Mononuclear cell (primary cell): ENCODE data around the gene KCNK5. TPM values are rescaled to one million over a fixed set of nuclear protein-coding genes. Genes with fewer than 3 reads are reported as not detected.

Experiments used
- H3K27me3 ChIP-seq: 2 replicates; pipeline ENCODE4 v1.6.0; 2011; ENCODE audit warnings: low read length, control low read depth; ENCODE audit not compliant: insufficient read depth
- H3K4me1 ChIP-seq: 2 replicates; pipeline ENCODE4 v1.5.1; 2011; ENCODE audit warnings: mild to moderate bottlenecking, low read length, control low read depth; ENCODE audit not compliant: insufficient read depth
- H3K4me3 ChIP-seq: 2 replicates; pipeline ENCODE4 v1.5.1; 2011; ENCODE audit warnings: mild to moderate bottlenecking, low read length, moderate library complexity
- H3K9me3 ChIP-seq: 2 replicates; pipeline ENCODE4 v1.5.1; 2011; ENCODE audit warnings: low read depth, mild to moderate bottlenecking, control low read depth, low read length
- total RNA-seq: library from RNA; depleted of rRNA; stranded (reverse); fragments of >200 nt; gene quantifications from one replicate; pipeline ENCODE4 v1.2.3, GENCODE V29; 2012

The KCNK5 gene
- total RNA-seq, 1 donor, result 0.31 TPM

DNA sequence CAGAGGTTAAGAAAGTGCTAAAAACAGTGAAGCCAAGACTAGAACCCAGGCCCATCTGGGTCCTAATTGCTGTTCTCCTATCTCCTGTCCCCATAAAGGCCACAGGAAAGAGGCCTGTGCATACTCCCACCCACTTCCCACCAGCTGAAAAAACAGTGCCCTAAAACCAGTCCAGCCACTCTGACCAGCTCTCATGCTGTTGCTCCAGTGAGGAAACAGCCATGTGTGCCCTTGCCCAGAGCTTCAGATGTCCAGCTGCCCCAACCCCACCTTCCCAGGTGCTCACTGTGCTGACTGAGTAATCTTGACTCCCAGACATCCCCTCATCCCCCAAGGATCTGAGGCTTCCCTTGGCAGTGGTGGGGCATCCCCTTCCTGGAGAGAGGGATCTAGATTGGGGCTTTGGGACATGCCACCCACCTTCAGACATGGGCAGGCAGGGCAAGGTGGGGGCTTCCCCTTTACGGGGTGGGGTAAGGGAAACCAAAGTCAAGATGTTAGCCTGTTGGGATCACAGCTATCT is 28.7 kb downstream of the KCNK5 start:
- no peaks in the 10 kb centered on the region for H3K9me3 ChIP-seq
- no peak overlapping the region for H3K4me3 ChIP-seq
- peaks cover 17% of the 10 kb centered on the region for H3K4me1 ChIP-seq
- H3K27me3 ChIP-seq, result no peaks in the 10 kb centered on the region

- Histone ChIP-seq H3K4me3 (no peak overlapping the region), H3K4me1 (peaks cover 17% of the 10 kb centered on the region), H3K9me3 (no peaks in the 10 kb centered on the region), H3K27me3 (no peaks in the 10 kb centered on the region)
These were observed 29.3 kb downstream of the KCNK5 start for GRCh38 chr6:39199976-39200375.

- Histone ChIP-seq H3K9me3 (no peaks in the 10 kb centered on the region), H3K4me1 (peaks cover 17% of the 10 kb centered on the region), H3K4me3 (no peak overlapping the region), H3K27me3 (no peaks in the 10 kb centered on the region)
These were observed 29.9 kb downstream of the KCNK5 start for GRCh38 chr6:39199231-39199940.

DNA sequence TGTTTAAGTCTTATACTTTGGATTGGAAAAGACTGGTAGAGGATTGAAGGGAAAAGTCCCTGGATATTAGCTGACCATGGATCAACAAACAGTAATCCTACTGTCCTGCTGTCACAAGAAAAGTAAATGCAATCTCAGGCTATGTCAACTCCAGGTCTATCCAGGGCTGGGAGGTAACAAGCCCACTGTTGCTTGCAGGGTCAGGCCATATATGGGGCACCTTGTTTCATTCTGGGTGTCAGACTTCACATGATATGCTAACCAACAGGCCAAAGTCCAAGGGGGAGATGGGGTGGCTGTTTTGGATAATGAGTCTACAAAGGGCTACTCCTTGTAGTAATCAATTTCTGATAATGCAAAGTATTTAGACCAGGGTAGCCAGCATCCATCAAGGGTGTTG is 30.7 kb downstream of the KCNK5 start:
- H3K27me3 ChIP-seq, result no peaks in the 10 kb centered on the region
- no peaks in the 10 kb centered on the region for H3K9me3 ChIP-seq
- H3K4me1 ChIP-seq, result peaks cover 17% of the 10 kb centered on the region
- no peak overlapping the region for H3K4me3 ChIP-seq

DNA sequence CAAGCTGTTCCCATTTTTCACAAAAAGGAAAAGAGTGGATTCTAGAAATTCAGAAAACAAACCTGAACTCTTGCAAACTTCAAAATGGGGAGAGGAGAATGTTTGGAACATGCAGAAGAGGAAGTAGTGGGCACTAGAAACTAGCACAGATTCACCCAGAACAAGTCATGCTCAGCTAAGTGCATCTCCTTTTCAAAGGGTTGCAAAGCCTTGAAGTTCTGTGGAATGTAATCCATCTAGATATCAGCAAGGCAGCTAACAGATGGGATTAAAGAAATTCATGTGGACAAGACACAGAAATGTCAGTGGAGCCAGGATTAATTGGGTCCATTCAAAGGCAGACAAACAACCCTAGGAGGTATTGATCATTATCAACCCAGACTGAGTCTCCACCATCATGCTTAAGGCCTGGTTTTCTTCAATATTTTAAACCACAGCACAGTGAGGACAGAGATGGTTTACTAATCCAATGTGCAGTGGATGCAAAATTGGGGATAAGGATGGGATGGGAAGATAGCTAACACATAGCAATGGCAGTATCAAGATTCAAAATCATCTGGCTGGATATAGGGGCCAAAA is 31.3 kb downstream of the KCNK5 start:
- Histone ChIP-seq H3K9me3 (no peaks in the 10 kb centered on the region), H3K4me3 (no peak overlapping the region), H3K4me1 (peaks cover 17% of the 10 kb centered on the region), H3K27me3 (no peaks in the 10 kb centered on the region)

GRCh38 chr6:39197521-39197920 is 31.8 kb downstream of the KCNK5 start:
- Histone ChIP-seq H3K4me3 (no peak overlapping the region), H3K9me3 (no peaks in the 10 kb centered on the region), H3K4me1 (peaks cover 17% of the 10 kb centered on the region), H3K27me3 (no peaks in the 10 kb centered on the region)

DNA sequence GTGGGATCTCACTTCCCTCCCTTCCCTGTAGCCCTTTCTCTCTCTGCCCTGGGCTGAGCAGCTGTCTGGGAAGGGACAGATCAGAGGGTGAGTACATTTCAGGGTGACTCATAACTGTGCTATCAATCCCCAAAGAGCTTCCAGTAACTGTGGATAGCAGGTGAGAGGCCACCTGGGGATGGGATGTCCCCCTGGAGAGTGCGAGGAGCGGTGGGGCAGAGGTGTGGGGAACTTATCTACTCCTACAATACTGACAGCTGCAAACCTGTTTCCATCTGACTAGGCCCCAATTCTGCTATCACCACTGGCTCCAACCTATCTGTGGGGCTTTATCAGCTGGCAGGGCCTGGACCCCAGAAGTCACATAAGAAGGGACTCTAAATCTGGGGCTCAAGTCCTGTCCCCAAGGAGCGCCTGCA is 32.6 kb downstream of the KCNK5 start:
- Histone ChIP-seq H3K4me1 (peaks cover 17% of the 10 kb centered on the region), H3K9me3 (no peaks in the 10 kb centered on the region), H3K4me3 (no peak overlapping the region), H3K27me3 (no peaks in the 10 kb centered on the region)

DNA sequence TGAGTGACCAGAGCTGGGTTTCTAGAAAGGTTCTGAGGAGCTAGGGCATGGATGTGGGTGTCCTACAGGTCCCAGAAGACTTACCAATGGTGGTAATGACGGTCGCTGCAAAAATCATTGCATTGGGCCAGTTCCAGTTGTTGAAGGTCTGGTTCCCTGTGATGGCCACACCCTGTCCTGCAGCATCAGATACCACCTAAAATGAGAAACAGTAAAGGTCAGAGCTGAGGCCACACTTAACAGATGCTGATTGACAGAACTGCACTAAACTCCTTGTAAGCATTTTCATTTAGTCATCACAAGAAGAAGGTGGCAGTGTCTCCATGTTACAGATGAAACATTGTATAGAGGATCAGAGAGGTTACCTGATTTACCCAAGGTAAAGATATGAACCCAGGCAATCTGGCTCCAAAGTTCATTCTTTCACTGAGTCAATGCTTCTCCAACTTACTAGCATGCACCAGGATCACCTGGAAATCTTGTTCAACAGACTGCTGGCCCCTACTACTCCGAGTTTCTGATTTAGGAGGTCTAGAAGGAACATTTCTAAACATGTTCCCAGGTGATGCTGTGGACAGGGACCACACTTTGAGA is 33.4 kb downstream of the KCNK5 start:
- no peak overlapping the region for H3K4me3 ChIP-seq
- H3K4me1 ChIP-seq, result peaks cover 17% of the 10 kb centered on the region
- H3K9me3 ChIP-seq, result no peaks in the 10 kb centered on the region
- no peaks in the 10 kb centered on the region for H3K27me3 ChIP-seq

DNA sequence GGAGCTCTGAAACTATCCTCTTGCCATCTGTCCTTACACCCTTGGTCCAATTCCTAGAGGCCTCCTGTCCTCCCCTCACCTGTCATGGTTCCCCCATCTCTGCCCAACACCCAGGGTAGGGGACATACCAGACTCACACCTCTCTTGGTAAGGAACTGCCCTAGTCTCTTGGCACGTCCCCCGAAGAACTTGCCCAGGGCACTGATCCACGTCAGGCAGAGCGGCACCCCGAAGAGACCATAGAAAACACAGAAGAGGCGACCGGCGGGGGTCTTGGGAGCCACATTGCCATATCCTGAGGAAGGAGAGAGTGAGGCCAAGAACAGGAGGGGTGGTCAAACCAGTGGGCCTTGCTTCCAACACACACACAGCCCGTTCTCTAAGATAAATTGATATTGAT is 34.8 kb downstream of the KCNK5 start:
- no peak overlapping the region for H3K4me3 ChIP-seq
- peaks cover 17% of the 10 kb centered on the region for H3K4me1 ChIP-seq
- no peaks in the 10 kb centered on the region for H3K9me3 ChIP-seq
- H3K27me3 ChIP-seq, result no peaks in the 10 kb centered on the region

- no peak overlapping the region for H3K4me3 ChIP-seq
- no peaks in the 10 kb centered on the region for H3K27me3 ChIP-seq
- peaks cover 15% of the 10 kb centered on the region for H3K4me1 ChIP-seq
- no peaks in the 10 kb centered on the region for H3K9me3 ChIP-seq
These were observed 36.0 kb downstream of the KCNK5 start for GRCh38 chr6:39193201-39193791.

GRCh38 chr6:39192736-39193135 is 36.5 kb downstream of the KCNK5 start:
- no peaks in the 10 kb centered on the region for H3K27me3 ChIP-seq
- H3K4me1 ChIP-seq, result peaks cover 10% of the 10 kb centered on the region
- H3K4me3 ChIP-seq, result no peak overlapping the region
- H3K9me3 ChIP-seq, result no peaks in the 10 kb centered on the region

- no peaks in the 10 kb centered on the region for H3K27me3 ChIP-seq
- no peak overlapping the region for H3K4me3 ChIP-seq
- H3K4me1 ChIP-seq, result peaks cover 4% of the 10 kb centered on the region
- H3K9me3 ChIP-seq, result no peaks in the 10 kb centered on the region
These were observed 37.9 kb downstream of the KCNK5 start for GRCh38 chr6:39191236-39191930.

DNA sequence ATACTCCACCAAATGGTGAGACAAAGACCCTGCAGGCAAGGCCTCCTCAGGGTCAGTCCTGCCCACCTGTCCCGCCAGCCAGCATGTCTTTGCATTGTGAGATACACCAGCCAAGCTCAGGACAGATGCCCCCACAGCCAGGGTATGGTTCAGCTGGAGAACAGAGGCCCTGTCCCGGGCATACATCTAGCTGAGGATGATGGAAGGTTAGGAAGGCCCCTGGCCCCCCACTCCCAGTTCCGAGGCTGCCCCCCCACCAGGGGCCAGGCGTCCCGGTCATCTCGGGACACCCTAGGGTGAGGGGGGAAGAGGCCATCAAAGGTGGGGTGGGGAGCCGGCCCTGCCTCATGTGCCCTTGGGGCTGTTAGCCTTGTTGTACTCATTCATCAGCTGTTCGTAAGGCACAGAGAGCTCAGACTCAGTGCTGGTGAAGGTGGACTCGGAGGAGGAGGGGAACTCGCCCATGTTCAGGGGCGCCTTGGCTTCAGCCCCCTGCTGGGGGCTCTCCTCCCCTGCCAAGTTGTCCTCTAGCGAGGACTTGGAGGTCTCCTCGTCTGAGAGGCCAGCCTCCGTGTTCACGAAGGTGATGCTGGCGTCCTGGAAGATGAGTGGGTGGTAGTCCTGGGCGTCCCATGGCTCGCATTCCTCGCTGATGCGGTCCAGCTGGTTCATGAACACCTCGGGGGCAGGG is 38.6 kb downstream of the KCNK5 start:
- Histone ChIP-seq H3K27me3 (no peaks in the 10 kb centered on the region), H3K4me3 (no peak overlapping the region), H3K9me3 (no peaks in the 10 kb centered on the region), H3K4me1 (peaks cover 4% of the 10 kb centered on the region)

- Histone ChIP-seq H3K9me3 (no peaks in the 10 kb centered on the region), H3K27me3 (no peaks in the 10 kb centered on the region), H3K4me1 (peaks cover 4% of the 10 kb centered on the region), H3K4me3 (no peak overlapping the region)
These were observed 39.2 kb downstream of the KCNK5 start for GRCh38 chr6:39189915-39190544.
